HG02981 (cell line): ENCODE data around the gene CPEB1.

Experiments used
- ATAC-seq: cut with Tn5 transposase; IDR thresholded peaks from one replicate; pipeline ENCODE4 v1.9.1; 2021; ENCODE audit warnings: mild to moderate bottlenecking, moderate library complexity; ENCODE audit not compliant: unreplicated experiment

CPEB1 gene

DNA sequence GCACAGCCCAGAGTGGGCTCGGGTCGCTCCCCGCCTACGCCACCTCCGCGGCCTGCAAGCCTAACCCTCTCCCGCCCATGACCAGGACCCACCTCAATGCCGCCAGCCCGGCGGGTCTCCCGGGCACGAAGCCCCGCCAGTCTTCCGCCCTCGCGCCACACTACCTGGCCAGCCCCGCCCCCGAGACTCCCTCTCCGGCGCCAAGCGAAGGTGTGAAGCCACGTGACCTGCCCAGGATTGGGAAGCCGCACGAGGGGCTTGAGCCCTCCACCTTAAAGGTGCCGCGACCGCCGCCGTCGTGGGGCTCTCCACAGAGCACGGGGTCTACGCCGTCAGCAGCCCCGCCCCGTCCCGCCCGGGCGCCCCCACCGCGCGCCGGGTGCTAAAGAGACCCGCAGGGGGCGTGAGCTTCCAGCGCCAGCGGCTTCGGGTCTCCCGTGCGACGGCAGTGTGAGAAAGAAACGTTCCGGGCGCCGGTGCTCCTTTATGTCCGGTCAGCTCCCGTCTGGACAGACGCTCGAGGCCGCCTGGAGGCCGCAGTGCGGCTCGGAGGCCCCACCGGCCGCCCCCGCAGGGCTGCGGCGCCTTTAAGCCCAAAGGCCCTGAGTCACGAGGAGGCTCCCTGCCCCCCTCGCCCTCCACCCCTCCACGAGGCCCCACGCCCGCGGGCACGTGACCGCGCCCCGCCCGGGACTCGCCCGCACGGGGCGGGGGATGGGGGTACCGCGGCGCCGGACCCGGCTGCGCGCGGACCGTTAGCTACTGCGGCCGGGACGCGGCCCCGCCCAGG is at the start of gene CPEB1:
Gene CPEB1 (minus strand): TSS at position 319 of the 790 bp plus-strand sequence. CDS start 18,904 bp downstream, outside the sequence.
- ATAC-seq = peak; percentile 30

DNA sequence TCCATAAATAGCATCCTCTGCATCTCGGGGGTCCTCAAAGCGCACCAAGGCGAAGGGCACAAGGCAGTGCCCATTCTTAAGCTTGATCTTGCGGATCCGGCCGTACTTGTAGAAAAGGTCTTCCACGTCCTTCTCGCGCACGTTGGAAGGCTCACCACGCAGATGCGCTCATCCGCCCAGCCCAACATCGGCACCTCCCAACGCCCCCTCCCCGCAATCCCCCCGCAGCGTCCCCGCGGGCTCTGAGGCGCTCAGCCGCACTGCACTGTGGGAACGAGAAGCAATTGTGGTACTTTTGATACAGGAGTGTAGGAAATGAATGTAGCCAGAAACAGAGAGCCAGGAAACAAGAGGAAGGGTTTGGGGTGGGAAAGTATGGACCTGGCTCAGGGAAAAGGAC is 45.0 kb upstream of the CPEB1 start:
- no peak for ATAC-seq

GRCh38 chr15:82689147-82689546 is 42.0 kb upstream of the CPEB1 start:
- ATAC-seq = no peak

GRCh38 chr15:82688691-82689090 is 41.5 kb upstream of the CPEB1 start:
- no peak for ATAC-seq

DNA sequence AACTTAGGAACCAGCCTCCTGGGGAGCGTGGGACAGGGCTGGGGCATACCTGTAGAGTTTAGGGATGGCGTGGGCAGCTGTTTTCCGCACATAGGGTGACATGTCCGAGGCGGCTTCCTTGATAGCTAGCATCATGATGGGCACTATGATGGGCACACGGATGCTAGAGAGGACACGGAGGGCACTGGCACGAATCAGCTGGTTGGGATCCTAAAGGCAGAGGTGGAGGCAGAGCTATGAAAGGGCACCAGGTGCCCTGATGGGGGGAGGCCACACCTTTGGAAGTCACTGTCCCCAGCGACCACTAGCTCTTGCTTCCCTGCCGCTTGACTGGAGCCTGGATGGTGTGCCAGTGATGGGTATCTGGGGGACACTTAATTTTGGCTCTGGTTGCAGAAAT is 34.2 kb upstream of the CPEB1 start:
- ATAC-seq = no peak

- peak; percentile 91 for ATAC-seq
Observed at GRCh38 chr15:82680200-82681102, 33.3 kb upstream of the CPEB1 start.

- ATAC-seq = no peak
Observed at GRCh38 chr15:82679626-82680199, 32.5 kb upstream of the CPEB1 start.

- no peak for ATAC-seq
Observed at GRCh38 chr15:82677720-82678323, 30.7 kb upstream of the CPEB1 start.

DNA sequence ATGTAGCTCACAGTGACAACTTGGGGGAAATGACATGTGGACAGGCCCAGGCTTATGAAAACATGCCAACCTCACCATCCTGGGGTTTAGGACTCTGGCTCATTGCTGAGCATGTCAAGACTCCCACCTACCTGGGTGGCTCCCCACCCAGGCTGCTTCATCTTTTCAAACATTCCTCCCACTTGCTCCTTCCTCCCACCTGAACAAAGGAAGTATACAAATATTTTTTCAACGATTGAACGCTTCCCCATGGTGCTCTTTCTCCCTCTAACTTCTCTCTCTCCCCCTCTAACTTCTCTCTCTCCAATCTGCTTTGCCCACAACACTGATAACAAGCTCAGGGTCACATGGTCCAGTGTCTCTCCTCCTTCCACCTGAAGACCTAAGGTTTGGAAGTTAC is 27.7 kb upstream of the CPEB1 start:
- ATAC-seq = no peak

DNA sequence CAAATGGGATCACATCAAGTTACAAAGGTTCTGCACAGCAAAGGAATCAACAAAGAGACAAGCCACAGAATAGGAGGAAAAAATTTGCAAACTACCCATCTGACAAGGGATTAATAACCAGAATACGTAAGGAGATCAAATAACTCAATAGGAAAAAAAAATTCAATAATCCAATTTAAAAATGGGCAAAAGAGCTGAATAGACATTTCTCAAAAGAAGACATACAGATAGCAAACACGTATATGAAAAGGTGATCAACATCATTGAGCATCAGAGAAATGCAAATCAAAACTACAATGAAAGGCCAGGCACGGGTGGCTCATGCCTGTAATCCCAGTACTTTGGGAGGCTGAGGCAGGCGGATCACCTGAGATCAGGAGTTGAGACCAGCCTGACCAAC is 23.5 kb upstream of the CPEB1 start:
- no peak for ATAC-seq

DNA sequence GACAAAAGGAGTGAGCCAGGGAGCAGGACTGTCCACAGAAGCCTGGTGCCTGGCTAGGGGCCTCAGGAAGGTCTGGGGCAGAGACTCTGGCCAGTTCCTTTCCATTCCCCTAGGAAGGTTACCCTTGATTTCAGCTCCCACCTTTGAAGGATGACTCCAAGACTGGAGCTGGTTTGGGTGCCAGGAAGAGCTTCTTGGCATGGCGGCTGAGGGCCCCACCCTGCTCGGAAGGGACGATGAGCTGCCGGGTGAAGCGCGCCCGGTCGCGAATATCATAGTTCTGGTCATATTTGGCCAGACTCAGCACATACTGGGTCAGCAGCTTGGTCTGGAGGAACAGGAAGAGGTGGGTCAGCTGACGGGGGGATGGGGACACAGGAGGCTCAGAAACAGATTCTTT is 19.4 kb upstream of the CPEB1 start:
- ATAC-seq = no peak

DNA sequence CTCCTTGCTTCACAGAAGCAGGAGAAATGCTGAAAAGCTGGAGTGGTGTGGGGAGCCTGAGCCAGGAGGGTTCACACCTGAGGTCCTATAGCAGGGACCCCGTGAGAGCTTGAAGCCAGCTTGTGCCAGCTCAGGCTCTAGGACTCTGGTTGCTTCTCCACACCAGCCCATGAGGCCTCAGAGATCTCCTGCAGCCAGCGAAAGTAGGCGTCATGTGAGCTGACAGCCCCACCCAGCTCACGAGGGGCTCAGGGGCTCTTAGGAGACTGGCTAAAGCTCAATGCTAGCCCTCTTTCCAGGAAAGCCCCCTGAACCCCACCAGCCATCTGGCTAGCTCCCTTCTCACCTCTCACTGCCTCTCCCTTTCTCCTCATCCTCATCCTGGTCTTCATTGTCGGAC is 16.9 kb upstream of the CPEB1 start:
- ATAC-seq = no peak

DNA sequence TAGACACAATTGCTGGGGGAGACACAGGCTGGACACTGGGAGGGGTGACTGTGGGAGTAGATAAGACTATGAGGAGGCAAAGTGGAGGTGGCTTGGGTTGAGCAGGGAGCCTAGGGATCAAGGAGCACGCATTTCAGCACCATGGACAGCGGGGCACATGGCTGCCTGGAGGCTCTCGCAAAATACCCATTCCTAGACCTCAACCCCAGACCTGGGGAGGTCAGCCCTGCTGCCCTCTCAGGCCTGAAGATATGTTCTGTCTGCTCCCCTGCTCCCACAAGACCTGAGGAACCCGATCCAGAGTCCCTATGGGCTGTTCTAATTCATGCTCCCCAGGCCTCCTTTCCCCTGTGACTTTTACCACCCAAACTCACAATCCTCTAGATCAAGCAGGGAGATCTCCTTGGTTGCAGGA is 16.0 kb upstream of the CPEB1 start:
- no peak for ATAC-seq

- no peak for ATAC-seq
Observed at GRCh38 chr15:82662641-82663040, 15.5 kb upstream of the CPEB1 start.

DNA sequence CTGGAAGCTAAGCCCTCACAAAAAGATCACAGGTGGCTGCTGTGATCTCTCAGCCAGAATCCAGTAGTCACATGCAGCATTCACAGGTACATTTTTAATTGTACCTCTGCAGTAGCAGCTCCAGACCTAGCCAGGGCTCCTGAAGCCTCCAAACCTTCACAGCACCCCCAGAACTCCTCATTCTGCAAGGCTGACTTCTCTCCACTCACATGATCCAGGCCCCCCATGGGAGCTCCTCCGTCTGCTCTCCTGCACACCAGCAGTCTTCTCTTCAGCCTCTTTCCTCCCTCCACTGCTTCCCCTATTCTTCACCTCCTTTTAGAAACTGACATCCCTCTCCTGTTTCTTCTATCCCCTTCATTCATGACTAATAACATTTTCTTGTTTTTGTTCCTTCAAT is 13.2 kb upstream of the CPEB1 start:
- no peak for ATAC-seq

DNA sequence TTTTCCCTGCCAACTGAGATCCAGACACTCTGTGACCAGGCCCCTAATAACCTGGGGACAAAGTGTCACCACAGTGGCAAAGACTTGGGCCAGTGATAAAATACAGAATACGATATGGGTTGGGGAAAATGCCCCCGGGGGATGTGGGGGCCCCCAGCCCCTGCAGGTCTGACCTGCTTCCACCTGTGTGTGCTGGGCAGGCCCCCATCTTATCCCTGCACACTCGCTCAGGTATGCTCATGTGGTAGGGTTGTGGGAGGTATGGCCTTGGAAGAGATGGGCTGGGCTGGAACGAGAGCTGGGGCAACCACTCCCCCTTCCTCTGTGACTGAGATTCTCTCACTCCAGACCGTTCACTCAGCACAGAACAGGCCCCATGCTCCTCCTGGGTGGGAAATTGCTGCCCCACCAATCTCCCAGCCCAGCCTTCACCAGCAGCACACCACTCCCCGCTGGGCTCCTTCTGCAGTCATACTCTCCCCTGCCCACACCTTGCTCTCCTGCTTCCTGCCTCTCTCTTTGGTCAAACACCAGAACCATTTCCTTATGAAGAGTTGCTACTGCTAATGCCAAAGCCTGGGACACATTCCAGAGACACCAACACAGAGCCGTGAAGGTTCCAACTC is 9.6 kb upstream of the CPEB1 start:
- ATAC-seq = no peak

DNA sequence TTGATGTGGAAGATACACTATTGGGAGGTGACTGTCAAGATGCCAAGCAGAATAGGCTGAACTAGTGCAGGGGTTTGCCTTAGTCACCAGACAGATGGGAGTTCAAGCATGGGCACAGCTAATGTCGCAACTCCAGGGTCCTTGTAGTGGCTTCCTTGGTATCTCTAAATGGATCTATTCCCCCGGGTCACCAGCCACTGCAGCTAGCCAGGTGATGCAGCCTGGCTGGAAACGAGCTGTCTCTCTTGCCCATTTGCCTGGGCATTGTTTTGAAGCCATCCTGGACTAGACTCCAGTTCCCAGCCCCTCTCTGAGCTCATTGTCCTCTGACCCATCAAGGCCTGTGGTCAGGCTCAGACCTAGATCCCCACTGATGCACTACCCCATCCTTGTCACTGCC is 8.4 kb upstream of the CPEB1 start:
- no peak for ATAC-seq

- no peak for ATAC-seq
Observed at GRCh38 chr15:82653483-82654168, 6.5 kb upstream of the CPEB1 start.

- no peak for ATAC-seq
Observed at GRCh38 chr15:82651708-82652107, 4.5 kb upstream of the CPEB1 start.

- no peak for ATAC-seq
Observed at GRCh38 chr15:82650046-82650670, 3.0 kb upstream of the CPEB1 start.
